Epithelial cell of esophagus (primary cell): ENCODE results near the gene IQCE.
"Not testable (repeated sequence)": the region's sequence is repeated elsewhere in the genome, so short reads cannot be mapped to it uniquely, and the experiment has no call there.

Experiments
- DNase-seq: peaks from one replicate; pipeline ENCODE4 v3.0.0; 2010; ENCODE audit warnings: low read depth
- H3K4me3 ChIP-seq: 2 replicates; pipeline ENCODE4 v1.5.1; 2011; ENCODE audit warnings: mild to moderate bottlenecking, low read length, control low read depth
- CTCF ChIP-seq: IDR thresholded peaks from 2 replicates; pipeline ENCODE4 v1.5.1; 2011; ENCODE audit warnings: low read depth, mild to moderate bottlenecking, low read length, control low read depth, inconsistent platforms; ENCODE audit not compliant: insufficient read depth; ENCODE audit errors: missing control alignments

IQCE gene

GRCh38 chr7:2604608-2605174 is 45.9 kb downstream of the IQCE start:
- DNase-seq = no peak
- no peak for TF ChIP-seq CTCF
- no peak overlapping the region for H3K4me3 ChIP-seq

DNA sequence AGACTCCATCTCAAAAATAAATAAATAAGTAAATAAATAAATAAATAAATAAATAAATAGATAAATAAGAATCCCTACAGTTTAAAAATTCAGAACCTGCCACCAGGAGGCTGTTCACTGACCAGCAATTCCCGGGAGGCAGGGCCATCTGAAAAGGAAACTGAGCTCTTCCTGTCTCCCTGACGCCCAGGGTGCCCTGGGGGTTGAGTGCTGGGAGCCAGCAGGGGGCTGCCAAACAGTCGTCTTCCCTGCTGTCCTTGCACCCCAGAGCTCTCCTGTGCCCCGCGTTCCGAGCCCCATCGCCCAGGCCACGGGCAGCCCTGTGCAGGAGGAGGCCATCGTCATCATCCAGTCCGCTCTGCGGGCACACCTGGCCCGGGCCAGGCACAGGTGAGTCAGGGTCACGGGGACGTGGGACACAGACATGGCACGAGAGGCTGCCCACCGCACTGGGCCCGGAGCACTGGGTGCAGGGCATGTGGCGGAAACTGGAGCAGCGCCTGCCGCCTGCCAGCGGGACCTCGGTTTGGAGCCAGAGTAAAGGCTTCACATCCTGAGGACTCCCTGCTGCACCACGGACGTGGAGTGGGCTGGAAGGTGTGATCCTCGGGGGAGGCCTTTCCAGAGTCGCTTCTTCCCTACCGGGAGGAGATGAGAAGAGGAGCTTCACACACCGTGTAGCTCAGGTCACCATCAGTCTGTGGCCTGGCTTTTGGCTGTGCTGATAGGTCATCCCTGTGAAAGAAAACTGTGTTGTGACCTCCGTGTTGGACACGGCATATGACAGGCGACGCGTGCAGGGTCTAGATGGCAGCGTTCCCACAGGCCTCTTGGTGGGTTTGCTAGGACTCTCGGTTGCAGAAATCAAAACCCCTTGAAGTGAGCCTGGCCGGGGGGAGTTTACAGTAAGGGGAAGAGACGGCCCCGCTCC is 47.1 kb downstream of the IQCE start:
- DNase-seq = no peak
- H3K4me3 ChIP-seq = no peak overlapping the region
- TF ChIP-seq CTCF = no peak

DNA sequence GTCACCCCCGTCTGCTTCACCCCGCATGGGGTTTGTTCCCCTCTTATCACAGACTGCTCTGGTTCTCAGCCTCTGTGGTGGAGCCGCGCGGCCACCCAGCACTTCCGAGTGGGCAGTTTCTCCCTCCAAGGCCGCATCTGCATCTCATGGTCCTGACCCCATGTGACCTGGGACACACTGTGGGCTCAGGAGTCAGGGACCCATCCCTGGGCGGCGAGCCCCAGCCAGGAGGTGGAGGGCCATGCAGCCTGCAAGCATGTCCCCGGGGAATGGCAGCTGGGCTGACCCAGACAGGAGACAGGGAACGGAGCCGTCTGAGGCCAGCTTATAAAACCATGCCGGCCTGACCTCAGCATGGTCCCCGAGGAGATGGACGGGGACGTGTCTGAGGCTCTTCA is 47.8 kb downstream of the IQCE start:
- DNase-seq = no peak
- no peak for TF ChIP-seq CTCF
- no peak overlapping the region for H3K4me3 ChIP-seq

- no peak for DNase-seq
- TF ChIP-seq CTCF = no peak
- H3K4me3 ChIP-seq = no peak overlapping the region
Observed at GRCh38 chr7:2607122-2607922, 48.5 kb downstream of the IQCE start.

DNA sequence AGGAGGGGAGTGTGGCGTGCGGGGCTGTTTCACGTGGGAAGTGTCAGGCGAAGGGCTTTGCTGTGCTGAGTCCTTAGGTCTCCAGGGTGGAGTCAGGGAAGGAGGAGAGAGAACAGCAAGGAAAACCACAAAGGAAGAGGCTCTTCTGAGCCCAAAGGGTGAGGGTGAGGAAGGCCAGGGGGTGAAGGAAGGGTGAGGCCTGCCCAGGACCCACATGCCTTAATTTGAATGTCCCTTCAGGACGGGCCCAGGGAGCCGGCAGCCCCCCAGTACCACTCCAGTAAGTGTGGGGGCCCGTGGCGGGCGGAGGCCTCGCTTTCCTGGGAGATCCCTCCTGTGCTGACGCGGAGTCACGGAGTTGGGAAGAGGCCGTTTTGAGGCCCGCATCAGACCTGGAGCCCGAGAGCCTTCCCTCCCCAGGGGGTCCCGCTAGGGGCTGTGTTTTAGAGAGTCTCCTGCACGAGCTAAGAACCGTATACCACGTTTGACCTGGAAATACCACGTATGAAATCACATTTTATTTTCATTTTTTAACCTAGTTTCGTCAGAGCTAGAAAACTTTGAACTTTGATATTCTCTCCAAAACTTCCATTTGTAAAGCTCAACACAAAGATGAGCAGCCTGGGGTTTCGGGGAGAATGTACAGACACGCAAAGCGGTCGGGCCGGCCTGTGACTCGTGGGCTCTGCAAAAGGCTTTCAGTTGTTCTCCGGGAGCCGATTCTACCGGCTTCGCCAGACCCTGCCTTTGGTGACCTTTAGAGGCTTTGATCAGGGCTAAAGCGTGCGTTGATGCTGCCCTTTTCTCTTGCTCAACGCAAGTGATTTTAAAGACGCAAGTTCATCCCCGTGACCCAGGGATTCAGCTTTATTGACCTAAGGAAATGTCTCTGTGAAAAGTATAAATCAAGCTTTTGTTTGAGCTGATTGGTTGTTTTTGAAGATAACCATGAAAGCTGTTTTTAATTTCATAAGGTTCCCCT is 49.4 kb downstream of the IQCE start:
- no peak for DNase-seq
- no peak for TF ChIP-seq CTCF
- no peak overlapping the region for H3K4me3 ChIP-seq

GRCh38 chr7:2608921-2609411 is 50.2 kb downstream of the IQCE start:
- H3K4me3 ChIP-seq = no peak overlapping the region
- peak; percentile 34 for DNase-seq
- peak; percentile 29 for TF ChIP-seq CTCF

DNA sequence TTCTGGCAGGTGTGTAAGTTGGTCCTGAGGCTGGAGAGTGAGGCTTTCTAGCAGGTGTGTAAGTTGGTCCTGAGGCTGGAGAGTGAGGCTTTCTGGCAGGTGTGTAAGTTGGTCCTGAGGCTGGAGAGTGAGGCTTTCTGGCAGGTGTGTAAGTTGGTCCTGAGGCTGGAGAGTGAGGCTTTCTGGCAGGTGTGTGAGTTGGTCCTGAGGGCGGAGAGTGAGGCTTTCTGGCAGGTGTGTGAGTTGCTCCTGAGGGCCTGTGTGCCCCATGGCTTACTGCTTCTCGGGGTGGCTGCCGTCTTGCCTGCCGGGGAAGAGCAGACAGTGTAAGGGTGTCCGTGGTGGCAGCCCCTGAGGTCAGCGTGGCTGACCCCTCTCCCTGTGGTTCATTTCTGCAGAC is 50.9 kb downstream of the IQCE start:
- not testable (repeated sequence) for DNase-seq, H3K4me3 ChIP-seq
